Activated CD4-positive, alpha-beta memory T cell treated with anti-CD3 and anti-CD28 coated beads for 36 hours (primary cell): ENCODE data around the gene RAD51C. TPM values are rescaled to one million over a fixed set of nuclear protein-coding genes. Genes with fewer than 3 reads are reported as not detected.
"Not testable (repeated sequence)": the region's sequence is repeated elsewhere in the genome, so short reads cannot be mapped to it uniquely, and the experiment has no call there.

Experiments used
- CTCF ChIA-PET: fragments of 350-600 bp; sonication (Branson Sonifier 250); formaldehyde crosslinking; loops from one replicate; lab custom pipeline; 2021; ENCODE audit warnings: antibody characterized with exemption, inconsistent platforms; lab: Charles Lee
- POLR2A ChIA-PET: fragments of 350-600 bp; sonication (Branson Sonifier 250); formaldehyde crosslinking; loops from one replicate; lab custom pipeline; 2021; ENCODE audit warnings: antibody characterized with exemption; lab: Charles Lee
- DNase-seq: peaks from one replicate; pipeline ENCODE4 v3.0.0-alpha.2; 2020
- H3K27ac Mint-ChIP-seq: one replicate; pipeline ENCODE4 v1.8.0; 2021; ENCODE audit warnings: mixed read lengths
- H3K27me3 Mint-ChIP-seq: one replicate; pipeline ENCODE4 v1.8.0; 2021; ENCODE audit warnings: mixed read lengths
- H3K36me3 Mint-ChIP-seq: one replicate; pipeline ENCODE4 v1.8.0; 2021; ENCODE audit warnings: mixed read lengths
- H3K4me1 Mint-ChIP-seq: one replicate; pipeline ENCODE4 v1.8.0; 2021; ENCODE audit warnings: low read depth, mixed read lengths
- H3K4me3 Mint-ChIP-seq: one replicate; pipeline ENCODE4 v1.8.0; 2021; ENCODE audit warnings: mild to moderate bottlenecking, mixed read lengths
- H3K9me3 Mint-ChIP-seq: one replicate; pipeline ENCODE4 v1.8.0; 2021; ENCODE audit warnings: mixed read lengths
- intact Hi-C: fragments of 100-400 bp; cut with micrococcal nuclease; formaldehyde crosslinking; loops from one replicate; pipeline ENCODE4 v1.15.1; 2023
- total RNA-seq, 2 experiments: library from RNA; stranded (reverse); gene quantifications; one replicate each; pipeline ENCODE4 v1.2.3, GENCODE V29; 2021

Gene RAD51C
- total RNA-seq, 2 experiments from 2014 or later: 64.0 to 66.0 TPM

GRCh38 chr17:58684462-58684861, 7.9 kb upstream of the RAD51C start:
- H3K27ac Mint-ChIP-seq, DNase-seq, intact Hi-C loops, H3K27me3 Mint-ChIP-seq, H3K4me3 Mint-ChIP-seq, H3K9me3 Mint-ChIP-seq, H3K4me1 Mint-ChIP-seq, CTCF ChIA-PET, H3K36me3 Mint-ChIP-seq: not testable (repeated sequence)
- POLR2A ChIA-PET: interaction anchor here (0.6 to 0.9 kb wide), 3 partner anchors 53 to 76 kb away, joined by 3 to 7 read pairs (median 4); no protein-coding TSS in a partner anchor

- Mint-ChIP-seq H3K27ac (no peak overlapping the region), H3K9me3 (no peaks in the 10 kb centered on the region), H3K27me3 (no peaks in the 10 kb centered on the region), H3K4me1 (peaks cover under 1% of the 10 kb centered on the region), H3K36me3 (no peaks in the 10 kb centered on the region), H3K4me3 (no peak overlapping the region)
- POLR2A ChIA-PET: interaction anchor here (1.1 kb wide), 1 partner anchor 55 kb away, joined by 3 read pairs; no protein-coding TSS in a partner anchor
- intact Hi-C loops: no loop called here
- CTCF ChIA-PET: no interaction called here
- DNase-seq: no peak
Measured at GRCh38 chr17:58686980-58687379, 5.4 kb upstream of the RAD51C start.

GRCh38 chr17:58688521-58688920, 3.9 kb upstream of the RAD51C start:
- no peak for DNase-seq
- POLR2A ChIA-PET: interaction anchor here (1.1 kb wide), 1 partner anchor 57 kb away, joined by 5 read pairs; no protein-coding TSS in a partner anchor
- H3K27me3 Mint-ChIP-seq: no peaks in the 10 kb centered on the region
- intact Hi-C loops: no loop called here
- no peaks in the 10 kb centered on the region for H3K9me3 Mint-ChIP-seq
- no peak overlapping the region for H3K27ac Mint-ChIP-seq
- CTCF ChIA-PET: interaction anchor here (1.1 kb wide), 1 partner anchor 23 kb away, joined by 3 read pairs; no protein-coding TSS in a partner anchor
- peaks cover 11% of the 10 kb centered on the region for H3K4me1 Mint-ChIP-seq
- peaks cover 10% of the 10 kb centered on the region for H3K36me3 Mint-ChIP-seq
- H3K4me3 Mint-ChIP-seq: no peak overlapping the region

- not testable (repeated sequence) for H3K27me3 Mint-ChIP-seq, DNase-seq, H3K4me3 Mint-ChIP-seq, H3K9me3 Mint-ChIP-seq, H3K27ac Mint-ChIP-seq
- POLR2A ChIA-PET: interaction anchor here (1.0 to 1.1 kb wide), 2 partner anchors 58 to 59 kb away, joined by 3 read pairs; no protein-coding TSS in a partner anchor
- H3K4me1 Mint-ChIP-seq: peaks cover 21% of the 10 kb centered on the region
- CTCF ChIA-PET: interaction anchor here (0.8 kb wide), 1 partner anchor 21 kb away, joined by 3 read pairs; no protein-coding TSS in a partner anchor
- intact Hi-C loops: loop anchor here (10.0 kb wide), 1 partner anchor 105 kb away; no protein-coding TSS in a partner anchor
- peaks cover 12% of the 10 kb centered on the region for H3K36me3 Mint-ChIP-seq
Measured at GRCh38 chr17:58690033-58690432, 2.4 kb upstream of the RAD51C start.

- CTCF ChIA-PET: interaction anchor here (1.4 to 2.0 kb wide), 3 partner anchors 20 to 313 kb away, joined by 5 to 8 read pairs (median 7); no protein-coding TSS in a partner anchor
- H3K9me3 Mint-ChIP-seq: no peaks in the 10 kb centered on the region
- intact Hi-C loops: loop anchor here (1.0 to 10.0 kb wide), 5 partner anchors 12 to 173 kb away; no protein-coding TSS in a partner anchor
Measured at GRCh38 chr17:58691701-58692238, 632 bp upstream of the RAD51C start, which contains the start of gene TEX14. TSS of gene TEX14 (minus strand) at chr17:58692045. CDS start at chr17:58652001, 40,044 bp downstream.

GRCh38 chr17:58693208-58693607, 806 bp downstream of the RAD51C start:
- DNase-seq: no peak
- H3K36me3 Mint-ChIP-seq: peaks cover 16% of the 10 kb centered on the region
- ChIA-PET CTCF (interaction anchor here (0.5 to 2.0 kb wide), 5 partner anchors 9 to 312 kb away, joined by 3 to 8 read pairs (median 5); no protein-coding TSS in a partner anchor), POLR2A (interaction anchor here (1.0 to 2.5 kb wide), 8 partner anchors 8 to 175 kb away, joined by 3 to 40 read pairs (median 8); no protein-coding TSS in a partner anchor)
- no peaks in the 10 kb centered on the region for H3K27me3 Mint-ChIP-seq
- peak overlapping the region; percentile 99 for H3K4me3 Mint-ChIP-seq
- H3K27ac Mint-ChIP-seq: peak overlapping the region; percentile 96
- intact Hi-C loops: loop anchor here (2.0 to 10.0 kb wide), 3 partner anchors 62 to 174 kb away; no protein-coding TSS in a partner anchor
- H3K4me1 Mint-ChIP-seq: peaks cover 25% of the 10 kb centered on the region
- H3K9me3 Mint-ChIP-seq: no peaks in the 10 kb centered on the region

More at GRCh38 chr17:58691701-58692238, 632 bp upstream of the RAD51C start, which contains the start of gene TEX14:
- Mint-ChIP-seq H3K27me3 (no peaks in the 10 kb centered on the region), H3K4me3 (peak within 1 kb of the TSS; percentile 99), H3K36me3 (peaks cover 14% of the 10 kb centered on the region), H3K27ac (peak within 1 kb of the TSS; percentile 96), H3K4me1 (peaks cover 25% of the 10 kb centered on the region)
- POLR2A ChIA-PET: interaction anchor here (0.6 to 2.5 kb wide), 6 partner anchors 10 to 310 kb away, joined by 3 to 40 read pairs (median 16); no protein-coding TSS in a partner anchor
- DNase-seq: no peak

GRCh38 chr17:58693751-58694150, 1.3 kb downstream of the RAD51C start:
- no peaks in the 10 kb centered on the region for H3K9me3 Mint-ChIP-seq
- peak overlapping the region; percentile 99 for H3K4me3 Mint-ChIP-seq
- CTCF ChIA-PET: interaction anchor here (1.6 to 2.0 kb wide), 2 partner anchors 116 to 311 kb away, joined by 5 to 7 read pairs; no protein-coding TSS in a partner anchor
- H3K27me3 Mint-ChIP-seq: no peaks in the 10 kb centered on the region
- peaks cover 16% of the 10 kb centered on the region for H3K36me3 Mint-ChIP-seq
- intact Hi-C loops: loop anchor here (2.0 to 10.0 kb wide), 3 partner anchors 63 to 175 kb away; no protein-coding TSS in a partner anchor
- H3K27ac Mint-ChIP-seq: peak overlapping the region; percentile 96
- POLR2A ChIA-PET: interaction anchor here (0.6 to 2.5 kb wide), 4 partner anchors 34 to 337 kb away, joined by 3 to 28 read pairs (median 4); no protein-coding TSS in a partner anchor
- no peak for DNase-seq
- H3K4me1 Mint-ChIP-seq: peaks cover 25% of the 10 kb centered on the region

- H3K27ac Mint-ChIP-seq: no peak overlapping the region
- peaks cover 16% of the 10 kb centered on the region for H3K36me3 Mint-ChIP-seq
- CTCF ChIA-PET: no interaction called here
- no peaks in the 10 kb centered on the region for H3K9me3 Mint-ChIP-seq
- POLR2A ChIA-PET: interaction anchor here (0.6 kb wide), 3 partner anchors 35 to 336 kb away, joined by 3 to 4 read pairs (median 3); no protein-coding TSS in a partner anchor
- DNase-seq: no peak
- no peaks in the 10 kb centered on the region for H3K27me3 Mint-ChIP-seq
- H3K4me1 Mint-ChIP-seq: peaks cover 25% of the 10 kb centered on the region
- no peak overlapping the region for H3K4me3 Mint-ChIP-seq
- intact Hi-C loops: loop anchor here (10.0 kb wide), 1 partner anchor 110 kb away; no protein-coding TSS in a partner anchor
Measured at GRCh38 chr17:58694302-58694701, 1.9 kb downstream of the RAD51C start.

GRCh38 chr17:58694826-58695225, 2.4 kb downstream of the RAD51C start:
- POLR2A ChIA-PET: no interaction called here
- intact Hi-C loops: loop anchor here (10.0 kb wide), 1 partner anchor 110 kb away; no protein-coding TSS in a partner anchor

GRCh38 chr17:58699771-58700170, 7.4 kb downstream of the RAD51C start:
- Mint-ChIP-seq H3K4me1 (peaks cover 29% of the 10 kb centered on the region), H3K27me3 (no peaks in the 10 kb centered on the region), H3K4me3 (no peak overlapping the region), H3K9me3 (no peaks in the 10 kb centered on the region), H3K27ac (no peak overlapping the region), H3K36me3 (peaks cover 15% of the 10 kb centered on the region)
- DNase-seq: no peak
- ChIA-PET POLR2A (interaction anchor here (0.7 to 0.8 kb wide), 2 partner anchors 68 to 795 kb away, joined by 4 to 7 read pairs; no protein-coding TSS in a partner anchor), CTCF (interaction anchor here (0.6 to 0.9 kb wide), 2 partner anchors 11 to 123 kb away, joined by 3 read pairs; no protein-coding TSS in a partner anchor)
- intact Hi-C loops: loop anchor here (10.0 kb wide), 1 partner anchor 115 kb away; no protein-coding TSS in a partner anchor

More at GRCh38 chr17:58694826-58695225, 2.4 kb downstream of the RAD51C start:
- H3K9me3 Mint-ChIP-seq: no peaks in the 10 kb centered on the region
- H3K4me1 Mint-ChIP-seq: peaks cover 25% of the 10 kb centered on the region
- no peak for DNase-seq
- H3K27me3 Mint-ChIP-seq: no peaks in the 10 kb centered on the region
- no peak overlapping the region for H3K27ac Mint-ChIP-seq
- CTCF ChIA-PET: no interaction called here
- H3K4me3 Mint-ChIP-seq: no peak overlapping the region
- peaks cover 21% of the 10 kb centered on the region for H3K36me3 Mint-ChIP-seq

GRCh38 chr17:58702045-58702476, 9.7 kb downstream of the RAD51C start:
- no peaks in the 10 kb centered on the region for H3K27me3 Mint-ChIP-seq
- peak overlapping the region; percentile 78 for H3K27ac Mint-ChIP-seq
- intact Hi-C loops: loop anchor here (1.0 to 2.0 kb wide), 2 partner anchors 71 to 299 kb away; no protein-coding TSS in a partner anchor
- peaks cover 30% of the 10 kb centered on the region for H3K4me1 Mint-ChIP-seq
- CTCF ChIA-PET: interaction anchor here (1.3 kb wide), 1 partner anchor 9 kb away, joined by 3 read pairs; no protein-coding TSS in a partner anchor
- POLR2A ChIA-PET: interaction anchor here (1.5 to 3.2 kb wide), 2 partner anchors 10 to 71 kb away, joined by 11 to 30 read pairs; partner anchors contain the start of genes RAD51C and TEX14
- H3K9me3 Mint-ChIP-seq: no peaks in the 10 kb centered on the region
- peak; percentile 61 for DNase-seq
- H3K36me3 Mint-ChIP-seq: peaks cover 21% of the 10 kb centered on the region
- no peak overlapping the region for H3K4me3 Mint-ChIP-seq
